ENCODE data around the gene LHX3.

- TF ChIP-seq CTCF (IDR thresholded peaks at IDR 0.05) = no peak
- TF ChIP-seq POLR2AphosphoS5 (IDR thresholded peaks at IDR 0.05) = no peak
These were observed 28.9 kb upstream of the LHX3 start for GRCh38 chr9:136233868-136234267.

Measured in prostate gland (tissue), 2 donors.